GM11168 (cell line): ENCODE results near the gene ANKK1.

Experiments used
- in situ Hi-C: fragments of 300-500 bp; cut with MboI; formaldehyde crosslinking; loops from one replicate; pipeline ENCODE4 v1.12.0; 2022; ENCODE audit warnings: low sequenced_read_pairs; ENCODE audit not compliant: unreplicated experiment

ANKK1 gene

GRCh38 chr11:113405724-113406478 is 18.3 kb downstream of the ANKK1 start:
- in situ Hi-C loops, result no loop called here

GRCh38 chr11:113407163-113407562 is 19.6 kb downstream of the ANKK1 start:
- in situ Hi-C loops, result no loop called here

- in situ Hi-C loops, result no loop called here
These were observed 20.6 kb downstream of the ANKK1 start for GRCh38 chr11:113408206-113408605.

GRCh38 chr11:113408887-113409286 is 21.3 kb downstream of the ANKK1 start:
- in situ Hi-C loops, result no loop called here

- in situ Hi-C loops, result no loop called here
These were observed 21.9 kb downstream of the ANKK1 start for GRCh38 chr11:113409526-113409925.

GRCh38 chr11:113410414-113411135 is 23.0 kb downstream of the ANKK1 start:
- in situ Hi-C loops, result no loop called here

GRCh38 chr11:113411536-113411935 is 24.0 kb downstream of the ANKK1 start:
- in situ Hi-C loops, result no loop called here

- in situ Hi-C loops, result no loop called here
These were observed 25.1 kb downstream of the ANKK1 start for GRCh38 chr11:113412675-113413074.

GRCh38 chr11:113415343-113415742 is 27.8 kb downstream of the ANKK1 start:
- in situ Hi-C loops, result no loop called here

GRCh38 chr11:113417428-113417827 is 29.8 kb downstream of the ANKK1 start:
- in situ Hi-C loops, result no loop called here

- in situ Hi-C loops, result no loop called here
These were observed 31.9 kb downstream of the ANKK1 start for GRCh38 chr11:113419454-113420003.

GRCh38 chr11:113420808-113421207 is 33.2 kb downstream of the ANKK1 start:
- in situ Hi-C loops, result no loop called here

GRCh38 chr11:113426686-113427085 is 39.1 kb downstream of the ANKK1 start:
- in situ Hi-C loops, result no loop called here

GRCh38 chr11:113431746-113432145 is 44.2 kb downstream of the ANKK1 start:
- in situ Hi-C loops, result no loop called here

GRCh38 chr11:113435190-113435968 is 47.8 kb downstream of the ANKK1 start:
- in situ Hi-C loops, result no loop called here

GRCh38 chr11:113436672-113437252 is 49.2 kb downstream of the ANKK1 start:
- in situ Hi-C loops, result no loop called here

GRCh38 chr11:113440816-113441215 is 53.2 kb downstream of the ANKK1 start:
- in situ Hi-C loops, result no loop called here

- in situ Hi-C loops, result no loop called here
These were observed 57.0 kb downstream of the ANKK1 start for GRCh38 chr11:113444502-113445123.

GRCh38 chr11:113446112-113446511 is 58.5 kb downstream of the ANKK1 start:
- in situ Hi-C loops, result no loop called here

- in situ Hi-C loops, result no loop called here
These were observed 59.4 kb downstream of the ANKK1 start for GRCh38 chr11:113446938-113447337.
